Measurements from ENCODE around the gene CHI3L1.

- TF ChIP-seq CTCF (IDR thresholded peaks at IDR 0.05; ENCODE audit: low read depth, low read length) (no peak), EZH2phosphoT487 (IDR thresholded peaks at IDR 0.05; ENCODE audit: low read depth) (no peak)
Measured at GRCh38 chr1:203206129-203206687, 19.7 kb upstream of the CHI3L1 start.

All from OCI-LY3 (cell line).